Measurements from ENCODE around the gene DACH1.

DACH1 gene

GRCh38 chr13:71730267-71730666, 136.7 kb downstream of the DACH1 start:
- Histone ChIP-seq H3K4me3 (IDR thresholded peaks at IDR 0.05; ENCODE audit: insufficient read depth, low read depth, low read length) (no peak overlapping the region), H3K27ac (no peak overlapping the region), H3K27me3 (ENCODE audit: insufficient read depth, low read depth) (no peaks in the 10 kb centered on the region), H3K4me2 (no peak overlapping the region), H3K36me3 (ENCODE audit: insufficient read depth) (no peaks in the 10 kb centered on the region), H3K79me2 (ENCODE audit: insufficient read depth, low read depth) (no peaks in the 10 kb centered on the region), H3K4me1 (ENCODE audit: low read depth, poor library complexity, severe bottlenecking) (peaks cover under 1% of the 10 kb centered on the region), H4K20me1 (ENCODE audit: insufficient read depth) (no peaks in the 10 kb centered on the region), H2AFZ (ENCODE audit: low read depth) (no peak overlapping the region), H3K9ac (no peak overlapping the region)
- no peak for TF ChIP-seq CTCF (conservative IDR thresholded peaks at IDR 0.05; ENCODE audit: low read depth, low read length)

- H3K4me1 ChIP-seq (ENCODE audit: low read depth, poor library complexity, severe bottlenecking): peaks cover 9% of the 10 kb centered on the region
- H2AFZ ChIP-seq (ENCODE audit: low read depth): no peak overlapping the region
- no peak overlapping the region for H3K9ac ChIP-seq
- no peaks in the 10 kb centered on the region for H3K79me2 ChIP-seq (ENCODE audit: insufficient read depth, low read depth)
- no peaks in the 10 kb centered on the region for H3K36me3 ChIP-seq (ENCODE audit: insufficient read depth)
- H4K20me1 ChIP-seq (ENCODE audit: insufficient read depth): no peaks in the 10 kb centered on the region
- H3K4me2 ChIP-seq: no peak overlapping the region
- no peak for TF ChIP-seq CTCF (conservative IDR thresholded peaks at IDR 0.05; ENCODE audit: low read depth, low read length)
- no peak overlapping the region for H3K4me3 ChIP-seq (IDR thresholded peaks at IDR 0.05; ENCODE audit: insufficient read depth, low read depth, low read length)
- no peaks in the 10 kb centered on the region for H3K27me3 ChIP-seq (ENCODE audit: insufficient read depth, low read depth)
- H3K27ac ChIP-seq: no peak overlapping the region
Observed at GRCh38 chr13:71729441-71729840, 137.6 kb downstream of the DACH1 start.

- peaks cover 21% of the 10 kb centered on the region for H3K4me1 ChIP-seq (ENCODE audit: low read depth, poor library complexity, severe bottlenecking)
- no peak overlapping the region for H3K27ac ChIP-seq
- no peaks in the 10 kb centered on the region for H4K20me1 ChIP-seq (ENCODE audit: insufficient read depth)
- H3K36me3 ChIP-seq (ENCODE audit: insufficient read depth): no peaks in the 10 kb centered on the region
- H2AFZ ChIP-seq (ENCODE audit: low read depth): no peak overlapping the region
- no peak overlapping the region for H3K4me2 ChIP-seq
- no peaks in the 10 kb centered on the region for H3K79me2 ChIP-seq (ENCODE audit: insufficient read depth, low read depth)
- no peak overlapping the region for H3K9ac ChIP-seq
- H3K4me3 ChIP-seq (IDR thresholded peaks at IDR 0.05; ENCODE audit: insufficient read depth, low read depth, low read length): no peak overlapping the region
- H3K27me3 ChIP-seq (ENCODE audit: insufficient read depth, low read depth): no peaks in the 10 kb centered on the region
- no peak for TF ChIP-seq CTCF (conservative IDR thresholded peaks at IDR 0.05; ENCODE audit: low read depth, low read length)
Observed at GRCh38 chr13:71727662-71728061, 139.3 kb downstream of the DACH1 start.

- no peak overlapping the region for H3K9ac ChIP-seq
- H3K79me2 ChIP-seq (ENCODE audit: insufficient read depth, low read depth): no peaks in the 10 kb centered on the region
- no peak overlapping the region for H2AFZ ChIP-seq (ENCODE audit: low read depth)
- H3K4me3 ChIP-seq (IDR thresholded peaks at IDR 0.05; ENCODE audit: insufficient read depth, low read depth, low read length): no peak overlapping the region
- TF ChIP-seq CTCF (conservative IDR thresholded peaks at IDR 0.05; ENCODE audit: low read depth, low read length): no peak
- no peak overlapping the region for H3K27ac ChIP-seq
- no peaks in the 10 kb centered on the region for H3K36me3 ChIP-seq (ENCODE audit: insufficient read depth)
- H3K4me1 ChIP-seq (ENCODE audit: low read depth, poor library complexity, severe bottlenecking): peaks cover 22% of the 10 kb centered on the region
- H3K4me2 ChIP-seq: no peak overlapping the region
- no peaks in the 10 kb centered on the region for H4K20me1 ChIP-seq (ENCODE audit: insufficient read depth)
- no peaks in the 10 kb centered on the region for H3K27me3 ChIP-seq (ENCODE audit: insufficient read depth, low read depth)
Observed at GRCh38 chr13:71727042-71727441, 140.0 kb downstream of the DACH1 start.

All from KMS-11 (cell line).